ENCODE data around the gene FAM222A.
A peak's percentile ranks its signal among the peaks of the same experiment; 100 is the strongest.

FAM222A gene

DNA sequence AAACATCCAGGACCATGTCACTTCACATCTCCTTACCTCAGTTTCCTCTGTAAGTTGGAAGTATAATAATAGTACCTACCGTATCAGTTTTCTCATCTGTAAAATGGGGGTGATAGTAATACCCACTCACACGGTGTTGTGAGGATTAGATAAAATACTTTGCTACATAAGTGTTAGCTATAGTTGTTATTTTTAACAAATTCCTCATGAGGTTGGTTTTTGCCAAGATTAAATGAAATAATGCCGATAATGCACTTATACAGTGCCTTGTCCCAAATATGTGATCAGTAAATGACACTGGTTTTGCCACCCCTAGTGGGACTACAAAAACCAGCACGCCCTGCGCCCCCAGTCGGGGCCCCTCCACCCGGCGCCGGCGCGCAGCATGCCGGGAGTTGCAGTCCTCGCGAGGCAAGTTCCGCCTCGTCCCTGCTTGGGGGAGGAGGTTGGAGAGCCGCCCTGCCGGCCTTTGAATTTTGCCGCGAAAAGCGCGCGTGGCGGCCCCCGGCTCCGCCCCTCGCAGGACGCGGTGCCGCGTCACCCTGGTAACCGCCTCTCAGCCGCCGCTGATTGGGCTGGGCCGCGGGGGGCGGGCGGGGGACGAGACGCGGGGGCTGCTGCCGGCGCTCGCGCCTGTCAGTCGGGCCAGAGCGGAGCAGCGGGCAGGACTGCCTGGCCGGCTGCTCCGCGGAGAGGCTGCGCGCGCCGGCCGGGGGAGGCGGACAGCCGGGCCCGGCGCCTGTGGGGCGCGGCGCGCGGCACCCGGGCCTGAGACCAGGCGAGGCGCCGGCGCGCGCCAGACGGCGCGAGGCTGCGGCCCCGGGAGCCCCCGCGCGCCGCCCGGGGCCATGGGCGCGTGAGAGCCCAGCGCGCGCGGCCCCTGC lies at the start of gene FAM222A:
Gene FAM222A, plus strand, starts transcription at position 639 of the 884 bp plus-strand sequence. CDS start 30,322 bp downstream, outside the sequence.
- peak; percentile 90 to 93 for DNase-seq (ENCODE audit: low read depth in 2 of 2)

DNA sequence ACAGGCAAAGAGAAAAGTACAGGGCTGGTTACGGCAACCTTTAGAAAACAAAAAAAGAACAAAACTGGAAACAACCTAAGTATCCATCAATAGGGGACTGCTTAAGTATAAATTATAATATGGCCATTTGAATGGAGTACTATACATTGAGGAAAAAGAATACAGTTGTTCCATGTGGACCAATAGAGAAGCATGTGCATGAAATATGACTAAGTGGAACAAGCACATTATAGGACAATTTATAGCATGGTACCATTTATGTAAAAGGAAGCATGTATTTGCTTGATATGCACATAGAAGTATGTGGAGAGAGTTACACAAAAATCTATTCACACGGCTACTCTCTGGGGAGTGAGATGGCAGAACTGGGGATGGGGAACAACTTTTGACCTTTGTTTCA lies 49.2 kb upstream of the FAM222A start:
- no peak for DNase-seq (ENCODE audit: low read depth in 2 of 2)

DNA sequence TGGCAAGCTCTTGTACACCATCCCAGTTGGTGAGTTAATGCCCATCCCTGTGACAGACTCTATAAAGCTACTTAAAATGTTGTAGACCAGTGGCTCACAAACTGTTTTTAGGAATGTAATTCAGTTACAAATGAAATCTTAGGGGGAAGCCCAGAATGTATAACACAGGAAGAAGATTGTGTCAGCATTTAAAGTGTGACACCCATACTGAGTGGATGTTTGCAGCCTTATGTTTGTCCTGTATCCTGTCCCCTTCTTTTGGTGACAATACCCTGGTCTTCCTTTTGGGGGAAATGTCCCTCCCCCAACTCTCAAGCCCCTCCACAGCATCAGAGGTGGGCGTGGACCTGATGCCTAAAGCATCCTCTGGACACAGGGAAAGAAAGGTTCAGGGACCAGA lies 47.6 kb upstream of the FAM222A start:
- no peak for DNase-seq (ENCODE audit: low read depth in 2 of 2)

DNA sequence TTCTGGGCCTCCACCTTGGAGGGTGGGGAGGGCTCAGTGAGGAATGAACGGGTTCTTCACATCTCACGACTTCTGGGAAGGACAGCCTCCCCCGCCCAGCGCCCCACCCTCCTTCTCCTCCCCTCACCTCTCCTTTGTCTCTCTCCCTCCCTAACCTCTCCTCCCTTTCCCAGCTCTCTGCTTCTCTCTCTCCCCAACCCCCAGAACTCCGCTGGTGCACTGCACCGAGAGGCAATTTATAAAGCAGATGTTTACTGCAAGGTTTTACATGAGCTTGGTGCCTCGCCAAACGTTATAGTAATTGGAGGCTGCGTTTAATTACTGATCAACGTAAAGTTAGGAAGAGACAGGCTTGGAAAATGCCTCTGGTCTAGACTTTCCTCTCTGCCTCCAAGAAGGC lies 42.9 kb upstream of the FAM222A start:
- DNase-seq (ENCODE audit: low read depth in 2 of 2) = no peak

DNA sequence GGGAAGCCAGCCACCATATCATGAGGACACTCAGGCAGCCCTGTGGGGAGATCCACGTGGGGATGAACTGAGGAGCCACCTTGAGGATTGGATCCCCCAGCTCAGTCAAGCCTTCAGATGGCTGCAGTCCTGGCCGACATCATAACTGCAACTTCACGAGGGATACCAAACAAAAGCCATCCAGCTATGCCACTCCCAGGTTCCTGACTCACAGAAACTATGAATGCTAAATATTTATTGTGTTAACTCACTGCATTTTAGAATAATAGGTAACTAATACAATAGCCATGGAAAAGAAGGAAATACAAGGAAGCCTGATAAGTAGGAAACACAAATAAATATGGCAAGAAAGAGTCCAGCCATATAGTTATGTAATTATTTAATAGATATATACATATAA lies 42.1 kb upstream of the FAM222A start:
- DNase-seq (ENCODE audit: low read depth in 2 of 2) = no peak

DNA sequence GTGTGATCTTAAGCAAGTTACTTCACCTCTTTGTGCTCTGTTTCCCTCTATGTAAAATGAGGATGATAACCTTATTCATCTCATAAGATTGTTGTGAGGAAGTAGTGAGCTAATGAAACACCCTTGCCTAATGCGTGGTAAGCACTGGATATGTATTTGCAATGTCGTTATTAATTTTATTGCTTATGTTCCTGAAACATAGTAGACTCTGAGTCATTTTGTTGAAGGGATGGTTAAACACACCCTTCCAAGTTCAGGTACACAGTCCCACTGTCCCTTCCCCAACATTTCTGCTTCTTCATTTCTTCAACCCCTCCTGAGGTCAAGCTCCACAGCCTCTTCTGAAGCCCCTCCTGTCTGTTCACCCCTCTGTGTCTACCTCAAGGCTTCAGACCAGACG lies 40.2 kb upstream of the FAM222A start:
- DNase-seq (ENCODE audit: low read depth in 2 of 2) = no peak

DNA sequence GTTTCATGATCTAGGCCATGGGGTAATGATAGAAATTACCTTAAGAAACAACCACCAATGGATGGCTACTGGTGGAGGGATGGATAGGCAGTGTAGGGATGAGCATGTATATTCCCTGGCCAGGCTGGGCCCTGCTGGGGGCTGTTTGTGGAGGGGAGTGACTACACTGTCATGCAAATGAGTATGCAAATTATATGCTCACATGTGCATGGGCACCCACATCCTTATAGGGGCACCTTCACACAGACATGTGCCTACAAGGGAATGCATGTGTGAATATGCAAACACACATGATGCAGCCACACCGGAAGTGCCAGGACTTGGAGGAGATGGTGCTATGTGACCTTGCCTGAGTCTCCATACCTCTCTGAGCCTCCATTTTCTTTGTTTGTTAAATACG lies 39.7 kb upstream of the FAM222A start:
- no peak for DNase-seq (ENCODE audit: low read depth in 2 of 2)

DNA sequence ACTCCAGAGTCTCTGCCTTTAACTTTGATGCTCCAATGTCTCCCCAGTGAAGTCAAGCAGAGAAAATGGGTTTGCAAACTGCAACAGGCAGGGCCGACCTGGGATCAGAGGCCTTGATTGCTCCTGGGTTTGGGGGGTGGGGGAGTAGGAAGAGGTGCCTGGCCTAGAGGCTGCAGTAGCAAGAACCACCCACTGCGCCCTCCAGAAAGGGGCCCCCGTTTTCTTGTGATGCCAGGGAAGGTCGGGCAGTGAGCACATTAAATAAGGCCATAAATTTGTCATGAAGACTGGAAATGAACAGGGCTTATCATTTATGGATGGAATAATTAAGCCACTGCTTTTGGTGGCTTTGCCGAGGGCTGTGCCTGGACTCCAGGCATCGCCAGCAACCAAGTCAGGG lies 38.2 kb upstream of the FAM222A start:
- DNase-seq (ENCODE audit: low read depth in 2 of 2) = no peak

DNA sequence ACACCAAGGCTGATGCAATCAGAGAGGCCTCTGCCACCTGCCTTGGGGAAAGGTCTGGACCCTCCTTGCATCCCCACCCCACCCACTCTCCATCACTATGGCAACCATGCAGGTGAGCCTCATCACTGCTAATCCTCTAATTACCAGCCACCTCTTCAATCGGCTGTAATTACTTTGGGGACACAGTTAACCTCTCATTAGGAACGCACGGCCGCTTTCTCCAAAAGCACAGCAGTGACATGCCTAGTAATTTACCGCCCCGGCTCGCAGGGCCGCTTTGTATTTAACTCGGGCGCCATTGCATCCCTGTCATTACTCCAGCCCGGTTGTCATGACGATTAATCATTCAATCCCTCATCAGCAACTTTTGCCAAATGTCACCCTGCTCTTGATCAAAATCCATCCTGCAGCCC lies 36.3 kb upstream of the FAM222A start:
- no peak for DNase-seq (ENCODE audit: low read depth in 2 of 2)

DNA sequence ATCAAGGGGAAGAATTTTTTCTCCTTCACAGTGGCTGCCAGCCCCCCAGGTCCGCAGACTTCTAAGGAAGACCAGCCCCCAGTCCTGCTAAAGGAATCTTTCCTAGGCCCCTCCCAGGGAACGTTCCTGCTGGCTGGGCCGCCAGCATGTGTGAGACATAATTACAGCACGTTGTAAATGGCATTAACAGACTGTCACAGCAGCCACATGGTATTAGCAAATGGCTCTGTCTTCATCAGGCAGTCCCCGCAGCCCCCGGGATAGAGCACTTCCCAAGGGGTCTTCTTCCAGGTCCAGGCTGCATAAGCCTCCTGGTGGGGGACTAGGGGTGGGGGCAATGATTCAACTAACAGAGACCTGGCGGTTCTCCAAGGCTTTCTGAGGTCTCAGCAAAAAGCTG lies 34.9 kb upstream of the FAM222A start:
- DNase-seq (ENCODE audit: low read depth in 2 of 2) = no peak

DNA sequence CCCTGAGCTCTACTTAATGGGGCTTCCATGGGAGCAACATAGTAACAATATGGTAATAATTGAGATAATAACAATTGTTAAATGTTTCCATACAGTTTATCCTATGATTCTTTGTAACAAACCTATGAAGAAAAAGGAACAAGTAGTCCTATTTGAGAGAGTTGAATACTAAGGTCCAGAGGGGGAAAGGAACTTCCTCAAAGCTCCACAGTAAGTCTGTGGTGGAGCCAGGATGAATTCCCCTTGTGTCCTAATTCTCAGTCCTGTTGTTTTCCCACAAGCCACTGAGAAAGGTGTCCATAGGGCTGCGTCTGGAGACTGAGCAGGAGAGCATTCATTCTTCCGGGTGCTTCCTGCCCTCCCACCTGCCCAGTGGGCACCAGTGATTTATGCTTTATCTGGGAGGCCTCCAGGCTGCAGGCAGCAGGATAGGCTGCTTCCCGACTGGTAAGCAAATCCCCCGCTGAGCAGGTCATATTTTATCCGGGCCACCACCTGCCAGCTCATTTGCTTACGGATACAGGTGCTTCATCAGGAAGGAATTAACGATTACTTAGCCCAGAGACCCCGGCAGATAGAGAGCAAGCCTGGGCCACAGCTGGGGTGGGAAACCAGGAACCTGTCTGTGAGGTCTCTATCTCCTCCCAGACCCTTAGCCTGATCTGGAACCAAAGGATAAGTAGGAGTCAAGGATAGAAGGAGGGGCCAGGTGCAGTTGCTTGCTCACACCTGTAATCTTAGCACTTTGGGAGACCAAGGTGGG lies 33.9 kb upstream of the FAM222A start:
- DNase-seq (ENCODE audit: low read depth in 2 of 2) = no peak

DNA sequence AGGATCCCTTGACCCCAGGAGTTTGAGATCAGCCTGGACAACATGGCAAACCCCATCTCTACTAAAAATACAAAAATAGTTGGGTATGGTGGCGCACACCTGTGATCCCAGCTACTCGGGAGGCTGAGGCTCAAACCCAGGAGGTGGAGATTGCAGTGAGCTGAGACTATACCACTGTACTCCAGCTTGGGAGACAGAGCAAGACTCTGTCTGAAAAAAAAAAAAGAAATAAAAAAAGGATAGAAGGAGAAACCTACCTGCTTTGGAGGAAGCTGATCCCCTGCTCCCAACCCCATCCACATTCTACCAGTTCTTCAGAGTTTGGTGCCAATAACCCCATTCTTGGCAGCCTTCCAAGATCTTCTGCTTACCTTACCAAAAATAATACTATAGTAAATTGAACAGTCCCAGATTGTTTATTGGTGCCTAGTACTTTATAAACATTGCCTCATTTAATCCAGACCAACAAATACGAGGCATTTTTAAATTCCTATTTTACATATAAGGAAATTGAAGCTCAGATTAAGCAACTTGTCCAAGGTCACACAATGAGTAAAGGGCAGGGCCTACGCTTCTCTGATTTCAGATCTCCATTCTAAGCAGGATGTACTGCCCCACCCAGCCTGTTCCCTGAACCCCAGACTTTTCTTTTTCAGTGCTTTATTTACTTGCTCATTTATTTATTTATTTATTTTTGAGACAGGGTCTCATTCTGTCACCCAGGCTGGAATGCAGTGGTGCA lies 33.2 kb upstream of the FAM222A start:
- no peak for DNase-seq (ENCODE audit: low read depth in 2 of 2)

DNA sequence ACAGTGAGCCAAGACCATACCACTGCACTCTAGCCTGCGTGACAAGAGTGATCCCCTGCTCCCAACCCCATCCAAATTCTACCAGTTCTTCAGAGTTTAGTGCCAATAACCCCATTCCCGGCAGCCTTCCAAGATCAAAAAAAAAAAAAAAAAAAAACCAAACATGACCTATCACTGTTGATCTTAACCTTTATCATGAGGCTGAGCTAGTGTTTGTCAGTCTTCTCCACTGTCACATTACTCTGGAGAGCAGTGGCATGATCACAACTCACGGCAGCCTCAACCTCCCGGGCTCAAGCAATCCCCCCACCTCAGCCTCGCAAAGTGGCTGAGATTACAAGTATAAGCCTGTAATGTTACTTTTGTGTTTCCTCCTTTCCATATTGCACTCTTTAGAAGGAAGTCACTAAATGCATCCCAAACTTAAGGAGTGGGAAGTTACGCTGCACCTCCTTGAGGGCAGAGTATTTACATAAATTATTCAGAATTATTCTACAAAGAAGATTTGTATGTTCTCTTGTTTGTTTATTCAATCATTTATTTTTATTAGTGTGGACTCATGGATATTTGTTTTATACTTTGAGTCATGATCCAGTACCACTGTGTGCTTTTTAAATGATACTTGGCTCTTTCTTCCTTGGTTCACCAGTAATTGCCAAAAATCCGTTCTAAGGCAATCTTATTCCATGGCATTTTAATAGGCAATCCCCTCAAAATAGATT lies 31.5 kb upstream of the FAM222A start:
- no peak for DNase-seq (ENCODE audit: low read depth in 2 of 2)

DNA sequence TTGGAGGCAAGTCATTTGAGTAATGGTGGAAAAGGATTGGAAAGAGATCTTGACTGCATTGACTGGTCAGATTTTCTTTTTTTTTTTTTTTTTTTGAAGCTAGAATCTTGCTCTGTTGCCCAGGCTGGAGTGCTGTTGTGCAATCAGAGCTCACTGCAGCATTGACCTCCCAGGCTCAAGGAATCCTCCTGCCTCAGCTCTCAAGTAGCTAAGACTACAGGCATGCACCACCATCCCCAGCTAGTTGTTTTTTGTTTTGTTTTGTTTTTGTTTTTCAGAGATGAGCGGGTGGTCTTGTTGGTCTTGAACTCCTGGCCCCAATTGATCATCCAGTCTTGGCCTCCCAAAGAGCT lies 30.9 kb upstream of the FAM222A start:
- DNase-seq (ENCODE audit: low read depth in 2 of 2) = no peak

DNA sequence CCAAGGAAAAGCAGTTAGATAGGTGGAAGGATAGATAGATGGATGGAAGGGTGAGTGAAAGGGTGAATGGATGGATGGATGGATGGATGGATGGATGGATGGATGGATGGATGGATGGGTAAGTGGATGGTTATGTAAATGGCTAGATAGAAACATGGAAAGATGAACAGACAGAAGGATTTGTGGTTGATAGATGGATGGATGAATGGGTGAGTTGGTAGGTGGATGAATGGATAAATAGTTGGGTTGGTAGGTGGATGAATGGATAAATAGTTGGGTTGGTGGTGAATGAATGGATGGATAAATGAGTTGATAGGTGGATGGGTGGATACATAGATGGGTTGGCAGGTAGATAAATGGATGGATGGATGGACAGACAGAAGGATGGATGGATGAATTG lies 30.3 kb upstream of the FAM222A start:
- no peak for DNase-seq (ENCODE audit: low read depth in 2 of 2)

DNA sequence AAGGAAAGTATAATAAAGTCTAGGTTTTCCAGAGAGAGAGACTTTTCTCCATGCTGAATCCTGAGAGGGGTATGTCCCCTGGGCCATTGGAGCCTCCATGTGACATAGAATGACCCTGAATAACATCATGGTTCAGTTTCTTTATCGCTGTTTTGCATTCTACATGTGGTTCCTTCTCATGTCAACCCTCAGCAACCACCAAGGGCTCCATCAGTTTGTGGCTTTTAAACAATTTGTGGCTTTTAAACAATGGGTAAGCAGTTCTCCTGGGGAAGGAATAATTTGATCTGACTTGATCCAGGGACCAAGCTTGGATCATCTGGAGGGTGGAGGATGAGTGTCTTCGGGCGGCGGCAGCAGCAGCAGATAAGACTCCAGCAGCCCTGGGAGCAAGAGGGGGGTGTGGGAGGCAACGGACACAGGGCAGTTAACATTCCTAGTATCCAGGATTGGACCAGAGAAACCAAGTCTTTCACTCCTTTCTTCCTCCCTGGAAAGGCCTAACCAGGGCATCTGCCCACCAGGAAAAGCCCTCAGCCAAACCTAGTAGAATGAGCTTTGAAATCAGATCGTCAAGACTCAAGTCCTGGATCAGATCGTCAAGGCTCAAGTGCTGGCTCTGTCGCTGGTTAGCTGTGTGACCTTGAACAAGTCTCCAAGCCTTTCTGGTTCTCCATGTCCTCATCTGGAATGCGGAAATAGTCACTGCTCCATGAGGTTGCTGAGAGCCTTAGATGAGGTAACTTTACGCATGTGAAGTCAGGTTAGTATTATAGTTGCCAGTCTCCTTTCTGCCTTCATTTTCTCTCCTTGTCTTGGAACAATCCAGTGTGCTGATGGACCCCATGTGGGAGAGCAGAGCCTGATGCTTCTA lies 27.8 kb upstream of the FAM222A start:
- DNase-seq (ENCODE audit: low read depth in 2 of 2) = no peak

DNA sequence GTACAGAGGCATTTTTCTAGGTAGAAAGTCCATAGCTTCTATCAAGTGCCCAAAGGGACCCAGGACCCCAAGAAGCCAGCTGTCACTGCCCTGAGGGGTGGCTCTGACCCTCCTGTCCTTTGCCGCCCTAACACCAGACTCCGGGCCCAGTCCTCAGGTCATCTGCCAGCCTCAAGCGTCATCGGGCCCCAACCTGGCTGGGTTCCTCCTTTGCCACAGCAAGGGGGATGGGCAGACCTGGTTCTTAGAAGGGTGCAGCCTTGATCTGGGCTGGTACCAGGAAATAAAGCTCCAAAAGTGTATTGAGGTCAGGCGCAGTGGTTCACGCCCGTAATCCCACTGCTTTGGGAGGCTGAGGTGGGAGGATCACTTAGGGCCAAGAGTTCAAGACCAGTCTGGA lies 27.1 kb upstream of the FAM222A start:
- DNase-seq (ENCODE audit: low read depth in 2 of 2) = no peak

DNA sequence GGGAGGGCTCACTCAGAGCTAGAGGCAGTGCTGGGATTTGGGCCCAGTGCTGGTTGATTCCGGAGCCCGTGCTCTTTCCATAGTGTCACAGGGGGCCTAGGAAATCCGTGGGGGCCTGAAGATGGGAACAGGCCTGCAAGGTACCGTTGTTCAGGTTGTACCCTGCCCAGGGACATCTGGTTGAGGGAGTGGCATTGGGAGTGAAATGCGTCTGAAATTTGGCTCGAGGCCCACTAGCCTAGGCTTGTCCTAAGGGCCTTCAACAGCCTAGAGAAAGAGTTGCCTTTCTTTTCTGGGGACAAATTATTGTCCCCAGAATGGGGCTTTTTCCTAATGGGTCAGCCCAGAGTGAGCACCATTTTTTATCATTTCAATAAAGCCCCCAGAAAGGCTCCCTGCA lies 26.4 kb upstream of the FAM222A start:
- DNase-seq (ENCODE audit: low read depth in 2 of 2) = no peak

DNA sequence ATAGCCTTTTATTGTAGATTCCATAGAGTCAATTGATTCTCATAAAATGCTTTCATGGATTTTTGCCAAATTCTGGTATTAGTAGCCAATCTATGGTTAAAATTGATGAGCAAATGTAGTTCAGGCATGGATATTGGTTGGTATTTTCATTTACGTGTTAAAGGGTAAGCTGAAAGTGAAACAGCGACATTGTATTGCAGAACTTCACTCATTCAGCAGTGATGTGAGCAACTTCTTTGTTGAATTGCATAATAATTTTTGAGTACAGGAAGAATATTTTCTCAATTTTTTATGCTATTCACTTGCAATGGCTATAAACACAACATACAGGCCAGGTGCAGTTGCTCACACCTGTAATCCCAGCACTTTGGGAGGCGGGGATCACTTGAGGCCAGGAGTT lies 24.2 kb upstream of the FAM222A start:
- DNase-seq (ENCODE audit: low read depth in 2 of 2) = no peak

DNA sequence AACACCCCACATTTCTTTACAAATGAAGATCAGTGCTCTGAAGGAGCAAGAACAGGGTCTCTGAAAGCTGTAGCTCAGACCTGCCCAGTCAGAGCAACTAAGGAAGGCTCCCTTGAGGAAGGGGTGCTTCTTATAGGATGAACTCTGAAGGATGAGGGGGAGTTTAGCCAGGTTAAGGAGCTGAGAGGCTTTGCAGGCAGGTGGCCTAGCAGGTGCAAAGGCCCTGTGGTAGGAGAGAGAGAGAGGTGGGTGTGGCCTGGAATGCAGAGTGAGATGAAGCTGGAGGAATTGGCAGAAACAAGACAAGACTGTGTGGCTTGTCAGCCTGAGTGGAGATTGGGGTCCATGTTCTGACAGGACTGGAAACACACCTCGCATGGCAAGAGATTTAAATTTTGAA lies 20.5 kb upstream of the FAM222A start:
- no peak for DNase-seq (ENCODE audit: low read depth in 2 of 2)

Data from stimulated activated CD4-positive, alpha-beta T cell treated with anti-CD3 and anti-CD28 coated beads, Interleukin-15, amount 100 ng/mL, for 48 hours (primary cell).